ENCODE measurements around the gene FBN1.

Gene FBN1

DNA sequence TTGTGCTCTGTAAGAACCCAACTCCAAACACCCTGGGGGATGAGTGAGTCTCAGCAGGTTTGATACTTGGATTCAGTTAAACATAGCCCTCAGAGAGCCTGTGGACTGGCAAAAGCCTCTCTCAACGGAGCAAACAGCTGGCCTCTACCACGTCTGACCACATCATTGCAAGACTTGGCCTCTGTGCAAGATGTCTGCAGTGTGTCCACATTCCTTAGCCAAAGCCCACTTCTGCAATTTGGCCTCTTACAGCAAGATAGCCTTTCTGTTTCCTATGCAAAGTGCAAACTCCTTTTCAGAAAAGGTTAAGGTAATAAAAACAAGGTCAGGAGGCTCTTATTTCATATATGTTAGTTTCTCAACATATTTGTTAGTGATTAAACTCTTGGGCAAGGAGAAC lies 27.9 kb downstream of the FBN1 start:
- DNase-seq, result peak; percentile 79 to 85

DNA sequence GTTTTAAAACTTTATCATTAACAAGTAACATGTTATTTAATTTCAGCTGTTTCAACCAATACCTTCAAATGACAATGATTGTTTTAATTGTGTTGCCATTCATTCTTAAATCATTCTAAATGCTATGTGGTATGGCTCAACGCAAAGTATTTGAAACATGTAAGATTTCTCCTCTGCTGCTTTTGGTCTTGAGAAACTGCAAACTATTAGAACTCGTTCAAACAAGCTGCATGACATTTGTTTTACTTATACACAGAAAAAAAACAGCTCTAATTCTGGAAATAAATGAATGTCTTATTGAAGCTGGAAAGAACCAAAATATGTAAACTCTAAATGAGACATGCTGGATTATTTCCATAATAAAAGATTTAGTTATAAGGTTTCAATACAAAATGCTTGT lies 29.3 kb downstream of the FBN1 start:
- DNase-seq, result no peak

DNA sequence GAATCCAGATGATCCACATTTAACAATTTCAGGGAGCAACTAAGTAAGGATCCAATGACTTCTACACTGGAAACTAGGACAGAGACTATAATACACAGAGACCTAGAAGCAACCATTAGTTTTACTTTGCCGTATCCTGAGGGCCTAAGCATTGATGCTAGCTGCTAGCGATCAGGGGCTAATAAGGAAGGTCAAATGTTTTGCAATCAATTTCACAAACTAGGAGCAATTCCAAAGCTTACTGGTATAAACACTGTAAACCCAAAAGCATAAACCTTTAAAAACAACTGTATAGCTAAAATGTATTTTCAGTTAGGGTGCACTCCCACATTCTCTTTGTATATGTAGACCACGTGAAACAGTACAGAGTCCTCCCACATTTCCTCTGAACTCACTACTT lies 31.5 kb downstream of the FBN1 start:
- no peak for DNase-seq

DNA sequence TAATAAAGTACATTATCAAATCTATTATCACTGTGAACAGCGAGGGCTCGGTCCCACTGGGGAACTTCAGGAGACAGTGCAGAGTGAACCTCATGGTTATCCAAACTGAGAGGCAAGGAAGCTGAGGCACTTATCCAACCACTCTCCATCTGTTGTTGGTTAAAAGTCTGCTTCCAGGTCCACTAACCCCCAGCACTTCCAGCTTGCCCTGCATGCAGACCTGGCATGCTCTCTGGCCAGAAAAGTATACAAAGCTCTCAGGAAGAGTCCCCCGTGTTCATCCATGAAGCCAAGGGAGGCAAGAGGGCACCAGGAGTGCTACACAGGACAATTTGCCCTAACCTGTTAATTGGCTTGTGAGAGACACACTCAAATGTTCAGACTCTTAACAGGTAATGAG lies 36.0 kb downstream of the FBN1 start:
- no peak for DNase-seq

DNA sequence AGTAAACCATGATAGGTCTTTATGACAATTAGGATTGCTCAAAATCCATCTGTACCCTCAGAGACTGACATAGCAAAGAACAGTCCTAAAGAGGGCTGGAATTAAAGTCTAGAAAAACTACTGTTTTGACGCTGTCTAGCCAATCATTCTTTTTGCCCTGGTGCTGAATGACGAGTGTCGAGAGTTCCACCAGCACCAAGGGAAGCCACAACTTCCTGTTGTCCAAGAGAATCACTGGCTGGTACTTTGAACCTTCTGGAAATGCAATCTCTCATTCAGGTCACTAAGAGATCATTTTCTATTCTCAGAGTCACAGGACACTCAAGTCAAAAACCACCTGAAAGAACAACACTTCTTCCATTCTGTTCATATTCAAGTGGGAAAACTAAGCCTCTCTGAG lies 37.7 kb downstream of the FBN1 start:
- DNase-seq, result no peak

DNA sequence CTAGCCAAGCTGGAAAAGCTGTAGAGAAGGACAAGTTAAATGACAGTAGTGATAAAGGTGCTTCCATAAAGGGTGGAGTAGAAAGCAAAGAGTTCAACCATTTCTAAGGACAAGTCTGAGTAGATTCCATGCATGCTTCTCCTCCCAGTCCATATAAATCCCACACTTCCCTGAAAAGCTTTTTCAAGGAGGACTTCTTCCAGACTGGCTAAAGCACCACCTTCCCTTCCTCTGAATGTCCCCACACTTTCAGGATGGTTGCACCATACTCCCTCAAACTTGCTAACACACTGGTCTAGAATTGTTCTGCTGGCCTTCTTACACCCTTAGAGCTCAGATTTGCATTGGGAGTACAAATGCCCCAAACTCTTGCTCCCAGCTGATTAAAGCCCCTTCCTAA lies 40.9 kb downstream of the FBN1 start:
- DNase-seq, result no peak

DNA sequence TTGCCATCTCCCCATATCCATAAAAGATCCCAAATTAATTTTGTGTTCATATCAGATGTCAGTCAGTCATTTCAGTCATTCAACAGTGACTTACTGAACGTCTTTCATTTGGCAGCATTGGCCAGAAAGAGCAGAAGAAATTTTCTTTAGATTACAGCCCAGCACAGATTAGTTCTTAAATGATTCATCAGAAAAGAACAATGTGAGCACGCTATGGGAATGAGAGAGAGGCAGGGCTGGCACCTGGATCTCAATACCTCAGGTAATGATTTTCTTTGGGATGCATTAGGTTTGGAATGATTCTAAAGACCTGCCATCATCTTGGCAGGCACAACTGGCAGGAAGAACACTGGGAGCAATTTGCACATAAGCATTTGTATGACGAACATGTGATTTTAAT lies 41.6 kb downstream of the FBN1 start:
- DNase-seq, result no peak

DNA sequence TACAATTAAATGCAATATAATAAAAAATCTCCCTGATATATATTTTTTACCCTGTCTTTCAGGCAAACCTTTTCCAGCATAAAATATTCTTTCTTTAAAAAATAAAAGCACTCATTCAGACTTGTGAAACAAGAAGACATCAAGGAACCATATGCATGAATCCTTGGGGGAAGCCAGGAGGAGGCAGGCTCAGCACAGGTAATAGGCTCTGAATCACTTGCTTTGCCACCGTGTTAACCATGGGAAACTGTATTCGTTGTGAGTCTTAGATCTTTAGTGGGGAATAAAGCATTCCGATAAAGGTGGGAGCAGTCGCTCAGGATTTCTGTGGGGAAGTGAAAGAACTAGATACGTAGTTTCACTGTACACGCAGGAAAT lies 42.4 kb downstream of the FBN1 start:
- DNase-seq, result no peak

- no peak for DNase-seq
Observed at GRCh38 chr15:48602358-48603122, 43.0 kb downstream of the FBN1 start.

- no peak for DNase-seq
Observed at GRCh38 chr15:48601095-48601494, 44.4 kb downstream of the FBN1 start.

- no peak for DNase-seq
Observed at GRCh38 chr15:48596841-48597240, 48.7 kb downstream of the FBN1 start.

DNA sequence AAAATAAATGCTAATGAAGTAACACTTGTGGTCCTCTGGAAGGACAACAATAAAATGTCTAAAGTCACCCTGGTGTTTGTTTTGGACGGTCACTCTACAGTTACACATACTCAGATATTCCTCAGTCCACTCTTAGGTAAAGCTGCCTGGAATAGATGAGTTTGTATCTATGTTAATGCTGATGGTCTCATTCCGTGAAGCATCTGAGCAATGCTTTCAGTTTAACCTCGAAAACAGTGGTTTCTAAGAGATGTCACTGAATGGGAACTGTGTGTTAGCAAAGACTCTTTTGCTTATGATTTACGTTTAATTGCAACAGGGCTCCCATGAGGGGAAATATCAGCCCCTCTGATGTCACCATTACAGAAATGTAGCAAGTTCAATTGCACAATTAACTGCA lies 49.1 kb downstream of the FBN1 start:
- no peak for DNase-seq

DNA sequence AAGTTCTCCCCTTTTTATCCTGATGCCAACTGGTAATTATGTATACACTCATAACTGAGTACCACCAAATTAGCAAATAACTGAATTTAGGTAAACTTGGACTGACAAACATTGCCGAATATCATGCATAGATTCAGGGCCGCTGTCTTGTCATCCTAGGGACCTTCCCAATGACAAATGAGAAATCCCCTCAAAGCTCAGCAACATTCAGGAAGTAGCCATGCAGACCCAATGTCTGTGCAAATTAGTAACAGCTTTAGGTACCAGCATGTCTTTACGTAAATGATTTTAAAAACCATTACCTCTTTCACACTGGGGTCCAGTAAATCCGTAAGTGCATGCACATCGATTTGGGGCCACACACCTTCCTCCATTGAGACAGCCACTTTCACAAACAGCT lies 49.5 kb downstream of the FBN1 start:
- no peak for DNase-seq

GRCh38 chr15:48592933-48593332 lies 52.6 kb downstream of the FBN1 start:
- no peak for DNase-seq

GRCh38 chr15:48592221-48592731 lies 53.2 kb downstream of the FBN1 start:
- no peak for DNase-seq

GRCh38 chr15:48590723-48591122 lies 54.8 kb downstream of the FBN1 start:
- no peak for DNase-seq

GRCh38 chr15:48584812-48585563 lies 60.5 kb downstream of the FBN1 start:
- DNase-seq, result no peak

- no peak for DNase-seq
Observed at GRCh38 chr15:48584090-48584811, 61.3 kb downstream of the FBN1 start.

DNA sequence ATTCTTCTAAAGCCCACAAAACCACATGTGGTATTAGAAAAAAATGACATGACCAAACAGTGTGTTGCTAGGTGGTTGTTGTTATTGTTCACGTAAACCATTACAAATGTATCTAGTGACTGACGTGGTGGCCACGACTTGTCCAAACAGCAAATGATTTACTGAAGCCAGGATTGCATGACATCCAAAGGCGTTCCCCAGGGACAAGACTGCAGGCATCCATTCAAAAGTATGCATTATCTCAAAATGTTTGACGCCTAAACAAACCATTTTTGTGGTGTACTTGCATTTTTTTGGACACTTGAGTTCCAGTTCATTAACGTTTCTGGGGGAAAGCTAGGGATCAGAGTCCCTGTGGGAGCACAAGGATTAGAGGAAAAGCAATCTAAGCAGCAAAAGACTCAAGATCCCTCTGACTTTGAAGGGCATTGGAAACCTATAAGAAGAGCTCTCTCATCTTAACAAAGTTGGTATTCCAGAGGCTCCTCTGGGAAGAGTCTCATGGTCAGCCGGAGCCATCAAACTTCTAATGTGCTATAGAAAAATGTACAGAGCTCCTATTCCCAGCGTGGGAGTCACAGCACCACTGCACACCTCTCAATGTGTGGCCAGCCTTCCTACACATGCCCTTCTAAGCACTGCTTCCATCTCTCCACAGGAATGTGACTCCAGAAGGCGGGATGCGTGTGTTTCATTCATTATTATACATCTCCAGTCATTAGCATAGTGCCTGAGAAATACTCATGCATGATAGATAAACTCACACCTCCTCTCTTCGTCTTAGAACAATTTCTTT lies 62.9 kb downstream of the FBN1 start:
- DNase-seq, result no peak

- DNase-seq, result no peak
Observed at GRCh38 chr15:48581219-48581618, 64.3 kb downstream of the FBN1 start.

- no peak for DNase-seq
Observed at GRCh38 chr15:48580736-48581135, 64.8 kb downstream of the FBN1 start.

- no peak for DNase-seq
Observed at GRCh38 chr15:48579945-48580671, 65.4 kb downstream of the FBN1 start.

Measured in AML-193 (cell line).